ENCODE results near the gene TSPAN5.

TSPAN5 gene

GRCh38 chr4:98524230-98524629 is 134.2 kb downstream of the TSPAN5 start:
- Histone ChIP-seq H2AFZ (ENCODE audit: low read length) (no peak overlapping the region), H3K27ac (replicated peaks; ENCODE audit: low read length) (no peak overlapping the region), H2BK120ac (ENCODE audit: low read depth, low read length) (no peak overlapping the region)

GRCh38 chr4:98522636-98523395 is 135.6 kb downstream of the TSPAN5 start:
- Histone ChIP-seq H3K4ac (ENCODE audit: low read length) (no peak overlapping the region), H2AK5ac (ENCODE audit: low read depth, low read length) (no peak overlapping the region), H3K14ac (ENCODE audit: low read length) (no peak overlapping the region), H2BK120ac (ENCODE audit: low read depth, low read length) (no peak overlapping the region), H2BK5ac (ENCODE audit: low read length) (no peak overlapping the region), H3K9me3 (replicated peaks in 1 of 2; ENCODE audit: control insufficient read depth in 2 of 2, insufficient read depth in 1 of 2, low read depth in 1 of 2, low read length in 2 of 2) (no peaks in the 10 kb centered on the region), H3K9ac (ENCODE audit: low read depth, low read length, poor library complexity) (no peak overlapping the region), H2AFZ (ENCODE audit: low read length) (no peak overlapping the region), H3K79me1 (ENCODE audit: low read depth, low read length) (no peaks in the 10 kb centered on the region), H4K8ac (ENCODE audit: low read depth, low read length) (no peak overlapping the region), H4K91ac (ENCODE audit: low read depth, low read length, poor library complexity) (no peak overlapping the region), H3K36me3 (replicated peaks in 1 of 2; ENCODE audit: control insufficient read depth in 2 of 2, insufficient read depth in 2 of 2, low read length in 2 of 2) (no peaks in the 10 kb centered on the region), H3K4me1 (ENCODE audit: control insufficient read depth in 2 of 2, insufficient read depth in 1 of 2, low read depth in 1 of 2, low read length in 2 of 2) (peaks cover 8 to 22% of the 10 kb centered on the region in 2 donors), H3K27me3 (ENCODE audit: control insufficient read depth in 3 of 3, insufficient read depth in 3 of 3, low read depth in 1 of 3, low read length in 3 of 3) (no peaks in the 10 kb centered on the region), H3K18ac (ENCODE audit: low read length) (no peak overlapping the region), H3K4me3 (ENCODE audit: low read length in 2 of 2) (no peak overlapping the region), H3K4me2 (ENCODE audit: insufficient read depth, low read length, poor library complexity, severe bottlenecking) (no peak overlapping the region), H3K23ac (ENCODE audit: low read depth, low read length, poor library complexity) (no peak overlapping the region), H2BK15ac (ENCODE audit: low read length) (no peak overlapping the region), H3K27ac (replicated peaks; ENCODE audit: low read length) (no peak overlapping the region), H2BK12ac (ENCODE audit: low read length) (no peak overlapping the region)
- no CpG with 5 or more reads among the region's 3 CpGs for WGBS, 2 donors (ENCODE audit: extremely low coverage in 2 of 2, insufficient read length in 2 of 2, insufficient replicate concordance in 1 of 2)
- peak; percentile 42 for DNase-seq (ENCODE audit: low spot score)

More at GRCh38 chr4:98524230-98524629, 134.2 kb downstream of the TSPAN5 start:
- H4K91ac ChIP-seq (ENCODE audit: low read depth, low read length, poor library complexity): no peak overlapping the region
- no peak overlapping the region for H3K23ac ChIP-seq (ENCODE audit: low read depth, low read length, poor library complexity)
- H3K9me3 ChIP-seq (replicated peaks in 1 of 2; ENCODE audit: control insufficient read depth in 2 of 2, insufficient read depth in 1 of 2, low read depth in 1 of 2, low read length in 2 of 2): no peaks in the 10 kb centered on the region
- H2BK15ac ChIP-seq (ENCODE audit: low read length): no peak overlapping the region
- no peak overlapping the region for H3K9ac ChIP-seq (ENCODE audit: low read depth, low read length, poor library complexity)
- H2BK12ac ChIP-seq (ENCODE audit: low read length): no peak overlapping the region
- no peaks in the 10 kb centered on the region for H3K79me1 ChIP-seq (ENCODE audit: low read depth, low read length)
- H3K4ac ChIP-seq (ENCODE audit: low read length): no peak overlapping the region
- no CpG with 5 or more reads among the region's 4 CpGs for WGBS, 2 donors (ENCODE audit: extremely low coverage in 2 of 2, insufficient read length in 2 of 2, insufficient replicate concordance in 1 of 2)
- no peak overlapping the region for H2BK5ac ChIP-seq (ENCODE audit: low read length)
- H3K27me3 ChIP-seq (ENCODE audit: control insufficient read depth in 3 of 3, insufficient read depth in 3 of 3, low read depth in 1 of 3, low read length in 3 of 3): no peaks in the 10 kb centered on the region
- no peak overlapping the region for H3K4me2 ChIP-seq (ENCODE audit: insufficient read depth, low read length, poor library complexity, severe bottlenecking)
- H4K8ac ChIP-seq (ENCODE audit: low read depth, low read length): no peak overlapping the region
- no peak overlapping the region for H3K4me3 ChIP-seq (ENCODE audit: low read length in 2 of 2)
- DNase-seq (ENCODE audit: low spot score): no peak
- no peak overlapping the region for H2AK5ac ChIP-seq (ENCODE audit: low read depth, low read length)
- no peak overlapping the region for H3K14ac ChIP-seq (ENCODE audit: low read length)
- H3K36me3 ChIP-seq (replicated peaks in 1 of 2; ENCODE audit: control insufficient read depth in 2 of 2, insufficient read depth in 2 of 2, low read length in 2 of 2): no peaks in the 10 kb centered on the region
- H3K18ac ChIP-seq (ENCODE audit: low read length): no peak overlapping the region
- peaks cover 5 to 14% of the 10 kb centered on the region in 2 donors for H3K4me1 ChIP-seq (ENCODE audit: control insufficient read depth in 2 of 2, insufficient read depth in 1 of 2, low read depth in 1 of 2, low read length in 2 of 2)

GRCh38 chr4:98522062-98522461 is 136.3 kb downstream of the TSPAN5 start:
- Histone ChIP-seq H2AK5ac (ENCODE audit: low read depth, low read length) (no peak overlapping the region), H2BK15ac (ENCODE audit: low read length) (no peak overlapping the region), H3K36me3 (replicated peaks in 1 of 2; ENCODE audit: control insufficient read depth in 2 of 2, insufficient read depth in 2 of 2, low read length in 2 of 2) (no peaks in the 10 kb centered on the region), H4K91ac (ENCODE audit: low read depth, low read length, poor library complexity) (no peak overlapping the region), H3K4me1 (ENCODE audit: control insufficient read depth in 2 of 2, insufficient read depth in 1 of 2, low read depth in 1 of 2, low read length in 2 of 2) (peaks cover 8 to 22% of the 10 kb centered on the region in 2 donors), H2AFZ (ENCODE audit: low read length) (no peak overlapping the region), H3K4me3 (ENCODE audit: low read length in 2 of 2) (no peak overlapping the region), H3K9ac (ENCODE audit: low read depth, low read length, poor library complexity) (no peak overlapping the region), H3K79me1 (ENCODE audit: low read depth, low read length) (no peaks in the 10 kb centered on the region), H2BK12ac (ENCODE audit: low read length) (no peak overlapping the region), H3K9me3 (replicated peaks in 1 of 2; ENCODE audit: control insufficient read depth in 2 of 2, insufficient read depth in 1 of 2, low read depth in 1 of 2, low read length in 2 of 2) (no peaks in the 10 kb centered on the region), H3K18ac (ENCODE audit: low read length) (no peak overlapping the region), H3K27me3 (ENCODE audit: control insufficient read depth in 3 of 3, insufficient read depth in 3 of 3, low read depth in 1 of 3, low read length in 3 of 3) (no peaks in the 10 kb centered on the region), H3K27ac (replicated peaks; ENCODE audit: low read length) (no peak overlapping the region), H3K14ac (ENCODE audit: low read length) (no peak overlapping the region), H3K4ac (ENCODE audit: low read length) (no peak overlapping the region), H3K23ac (ENCODE audit: low read depth, low read length, poor library complexity) (no peak overlapping the region), H3K4me2 (ENCODE audit: insufficient read depth, low read length, poor library complexity, severe bottlenecking) (no peak overlapping the region), H2BK5ac (ENCODE audit: low read length) (no peak overlapping the region), H4K8ac (ENCODE audit: low read depth, low read length) (no peak overlapping the region), H2BK120ac (ENCODE audit: low read depth, low read length) (no peak overlapping the region)
- DNase-seq (ENCODE audit: low spot score): no peak
- WGBS, 2 donors (ENCODE audit: extremely low coverage in 2 of 2, insufficient read length in 2 of 2, insufficient replicate concordance in 1 of 2): no CpG with 5 or more reads among the region's 5 CpGs

- Histone ChIP-seq H2BK5ac (ENCODE audit: low read length) (no peak overlapping the region), H3K9me3 (replicated peaks in 1 of 2; ENCODE audit: control insufficient read depth in 2 of 2, insufficient read depth in 1 of 2, low read depth in 1 of 2, low read length in 2 of 2) (no peaks in the 10 kb centered on the region), H2AK5ac (ENCODE audit: low read depth, low read length) (no peak overlapping the region), H3K18ac (ENCODE audit: low read length) (no peak overlapping the region), H3K79me1 (ENCODE audit: low read depth, low read length) (no peaks in the 10 kb centered on the region), H2BK12ac (ENCODE audit: low read length) (no peak overlapping the region), H4K8ac (ENCODE audit: low read depth, low read length) (no peak overlapping the region), H2BK120ac (ENCODE audit: low read depth, low read length) (no peak overlapping the region), H3K27ac (replicated peaks; ENCODE audit: low read length) (no peak overlapping the region), H3K9ac (ENCODE audit: low read depth, low read length, poor library complexity) (no peak overlapping the region), H3K4me1 (ENCODE audit: control insufficient read depth in 2 of 2, insufficient read depth in 1 of 2, low read depth in 1 of 2, low read length in 2 of 2) (peaks cover 8 to 22% of the 10 kb centered on the region in 2 donors), H2BK15ac (ENCODE audit: low read length) (no peak overlapping the region), H3K4me3 (ENCODE audit: low read length in 2 of 2) (no peak overlapping the region), H3K36me3 (replicated peaks in 1 of 2; ENCODE audit: control insufficient read depth in 2 of 2, insufficient read depth in 2 of 2, low read length in 2 of 2) (no peaks in the 10 kb centered on the region), H3K4me2 (ENCODE audit: insufficient read depth, low read length, poor library complexity, severe bottlenecking) (no peak overlapping the region), H3K14ac (ENCODE audit: low read length) (no peak overlapping the region), H3K23ac (ENCODE audit: low read depth, low read length, poor library complexity) (no peak overlapping the region), H3K27me3 (ENCODE audit: control insufficient read depth in 3 of 3, insufficient read depth in 3 of 3, low read depth in 1 of 3, low read length in 3 of 3) (no peaks in the 10 kb centered on the region), H4K91ac (ENCODE audit: low read depth, low read length, poor library complexity) (no peak overlapping the region), H2AFZ (ENCODE audit: low read length) (no peak overlapping the region), H3K4ac (ENCODE audit: low read length) (no peak overlapping the region)
- no peak for DNase-seq (ENCODE audit: low spot score)
These were observed 136.9 kb downstream of the TSPAN5 start for GRCh38 chr4:98521486-98521885.
